ENCODE measurements around the gene HBG2. TPM values are rescaled to one million over a fixed set of nuclear protein-coding genes. Genes with fewer than 3 reads are reported as not detected.
"Not testable (repeated sequence)": the region's sequence is repeated elsewhere in the genome, so short reads cannot be mapped to it uniquely, and the experiment has no call there.

Gene HBG2
- total RNA-seq, 2 experiments from 2014 or later = not detected

DNA sequence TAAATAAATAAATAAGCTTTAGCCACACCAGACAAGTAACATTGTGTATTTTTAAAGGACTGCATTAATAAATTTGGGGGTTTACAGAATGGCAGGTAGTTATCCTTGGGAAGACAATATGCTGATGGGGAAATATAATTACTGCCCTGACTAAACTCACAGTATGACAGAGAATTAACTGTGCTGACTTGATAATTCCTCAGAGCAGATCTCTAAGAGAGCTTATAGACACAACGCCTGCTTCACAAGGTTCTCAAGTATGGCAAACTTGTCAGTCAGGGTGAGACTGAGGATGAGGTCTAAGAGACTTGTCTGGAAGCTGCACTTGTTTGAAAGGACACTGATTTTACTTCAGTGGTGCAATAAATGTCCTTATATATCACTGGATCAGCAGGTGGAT is 43.9 kb upstream of the HBG2 start:
- no peaks in the 10 kb centered on the region for H3K4me1 Mint-ChIP-seq (ENCODE audit: low read depth)
- H3K27ac Mint-ChIP-seq = no peak overlapping the region
- no peaks in the 10 kb centered on the region for H3K27me3 Mint-ChIP-seq
- intact Hi-C loops (cut with micrococcal nuclease) = no loop called here
- ATAC-seq = no peak
- no peaks in the 10 kb centered on the region for H3K36me3 Mint-ChIP-seq (ENCODE audit: low read depth)
- no peaks in the 10 kb centered on the region for H3K9me3 Mint-ChIP-seq
- DNase-seq = no peak
- H3K4me3 Mint-ChIP-seq = no peak overlapping the region
- TF ChIP-seq, protein P1, sequence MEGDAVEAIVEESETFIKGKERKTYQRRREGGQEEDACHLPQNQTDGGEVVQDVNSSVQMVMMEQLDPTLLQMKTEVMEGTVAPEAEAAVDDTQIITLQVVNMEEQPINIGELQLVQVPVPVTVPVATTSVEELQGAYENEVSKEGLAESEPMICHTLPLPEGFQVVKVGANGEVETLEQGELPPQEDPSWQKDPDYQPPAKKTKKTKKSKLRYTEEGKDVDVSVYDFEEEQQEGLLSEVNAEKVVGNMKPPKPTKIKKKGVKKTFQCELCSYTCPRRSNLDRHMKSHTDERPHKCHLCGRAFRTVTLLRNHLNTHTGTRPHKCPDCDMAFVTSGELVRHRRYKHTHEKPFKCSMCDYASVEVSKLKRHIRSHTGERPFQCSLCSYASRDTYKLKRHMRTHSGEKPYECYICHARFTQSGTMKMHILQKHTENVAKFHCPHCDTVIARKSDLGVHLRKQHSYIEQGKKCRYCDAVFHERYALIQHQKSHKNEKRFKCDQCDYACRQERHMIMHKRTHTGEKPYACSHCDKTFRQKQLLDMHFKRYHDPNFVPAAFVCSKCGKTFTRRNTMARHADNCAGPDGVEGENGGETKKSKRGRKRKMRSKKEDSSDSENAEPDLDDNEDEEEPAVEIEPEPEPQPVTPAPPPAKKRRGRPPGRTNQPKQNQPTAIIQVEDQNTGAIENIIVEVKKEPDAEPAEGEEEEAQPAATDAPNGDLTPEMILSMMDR (IDR thresholded peaks at IDR 0.05) = no peak
- POLR2A ChIA-PET = no interaction called here
- CTCF ChIA-PET = no interaction called here

DNA sequence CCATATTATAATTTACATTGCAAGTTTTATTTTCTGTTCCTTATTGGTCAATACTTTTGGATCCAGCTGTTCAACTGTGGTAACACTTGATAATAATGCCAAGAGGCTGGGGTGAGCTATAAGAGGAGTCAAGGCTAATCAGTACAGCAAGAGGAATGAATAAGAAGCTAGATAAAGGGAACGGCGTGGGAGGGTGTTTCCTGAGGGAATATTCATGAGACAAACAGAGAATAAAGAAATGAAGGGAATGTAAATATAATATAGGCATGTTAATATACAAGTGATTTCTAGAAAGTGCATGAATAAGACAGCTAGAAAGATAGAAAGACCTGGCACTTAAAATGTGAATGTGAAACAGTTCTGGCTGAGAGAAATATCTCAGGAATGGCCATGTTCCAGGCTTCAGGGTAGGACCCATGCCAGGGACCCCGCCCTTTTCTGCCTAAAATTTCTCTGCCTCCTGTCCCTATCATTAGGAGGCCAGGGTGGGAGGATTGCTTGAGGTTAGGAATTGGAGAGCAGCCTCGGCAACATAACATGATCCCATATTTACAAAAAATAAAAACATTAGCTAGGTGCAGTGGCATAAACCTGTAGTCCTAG is 43.2 kb upstream of the HBG2 start:
- ATAC-seq = no peak
- no peak for DNase-seq
- Mint-ChIP-seq H3K4me1 (ENCODE audit: low read depth) (no peaks in the 10 kb centered on the region), H3K27ac (no peak overlapping the region), H3K27me3 (no peaks in the 10 kb centered on the region), H3K9me3 (no peaks in the 10 kb centered on the region), H3K4me3 (no peak overlapping the region), H3K36me3 (ENCODE audit: low read depth) (no peaks in the 10 kb centered on the region)
- POLR2A ChIA-PET = no interaction called here
- intact Hi-C loops (cut with micrococcal nuclease) = no loop called here
- CTCF ChIA-PET = no interaction called here
- TF ChIP-seq, protein P1 (IDR thresholded peaks at IDR 0.05) = no peak

DNA sequence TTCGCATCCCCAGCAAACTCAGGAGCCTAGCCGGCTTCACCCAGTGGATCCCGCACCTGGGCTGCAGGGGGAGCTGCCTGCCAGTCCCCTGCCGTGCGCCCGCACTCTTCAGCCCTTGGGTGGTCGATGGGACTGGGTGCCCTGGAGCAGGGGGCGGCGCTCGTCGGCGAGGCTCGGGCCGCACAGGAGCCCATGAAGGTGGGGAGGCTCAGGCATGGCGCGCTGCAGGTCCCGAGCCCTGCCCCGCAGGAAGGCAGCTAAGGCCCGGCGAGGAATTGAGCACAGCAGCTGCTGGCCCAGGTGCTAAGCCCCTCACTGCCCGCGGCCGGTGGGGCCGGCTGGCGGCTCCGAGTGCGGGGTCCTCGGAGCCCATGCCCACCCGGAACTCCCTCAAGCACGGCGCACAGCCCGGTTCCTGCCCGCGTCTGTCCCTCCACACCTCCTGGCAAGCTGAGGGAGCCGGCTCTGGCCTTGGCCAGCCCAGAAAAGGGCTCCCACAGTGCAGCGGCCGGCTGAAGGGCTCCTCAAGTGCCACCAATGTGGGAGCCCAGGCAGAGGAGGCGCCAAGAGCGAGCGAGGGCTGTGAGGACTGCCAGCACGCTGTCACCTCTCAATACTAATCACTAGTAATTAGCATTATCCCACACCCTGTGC is 39.9 kb upstream of the HBG2 start:
- H3K27me3 Mint-ChIP-seq; CTCF ChIA-PET; ATAC-seq; POLR2A ChIA-PET; intact Hi-C loops (cut with micrococcal nuclease); DNase-seq; H3K27ac Mint-ChIP-seq; H3K9me3 Mint-ChIP-seq; H3K4me1 Mint-ChIP-seq (ENCODE audit: low read depth); H3K36me3 Mint-ChIP-seq (ENCODE audit: low read depth); H3K4me3 Mint-ChIP-seq: not testable (repeated sequence)

DNA sequence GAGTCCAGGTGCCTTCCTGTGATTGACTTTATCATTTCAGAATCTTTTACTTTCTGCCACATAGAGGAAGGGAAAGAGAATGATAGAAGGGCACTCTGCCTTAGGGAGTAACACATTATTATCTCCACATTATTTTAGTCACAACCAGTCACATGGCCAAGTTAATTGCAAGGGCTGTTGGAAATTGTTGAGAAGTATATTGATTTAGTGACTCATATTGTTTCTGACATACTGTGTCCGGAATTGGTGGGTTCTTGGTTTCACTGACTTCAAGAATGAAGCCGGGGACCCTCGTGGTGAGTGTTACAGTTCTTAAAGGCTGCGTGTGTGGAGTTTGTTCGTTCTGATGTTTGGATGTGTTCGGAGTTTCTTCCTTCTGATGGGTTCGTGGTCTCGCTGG is 38.4 kb upstream of the HBG2 start:
- DNase-seq = no peak
- H3K27me3 Mint-ChIP-seq = peaks cover 1% of the 10 kb centered on the region
- ATAC-seq = no peak
- no peak overlapping the region for H3K4me3 Mint-ChIP-seq
- TF ChIP-seq, protein P1 (IDR thresholded peaks at IDR 0.05) = no peak
- H3K36me3 Mint-ChIP-seq (ENCODE audit: low read depth) = no peaks in the 10 kb centered on the region
- H3K9me3 Mint-ChIP-seq = no peaks in the 10 kb centered on the region
- ChIA-PET CTCF (no interaction called here), POLR2A (no interaction called here)
- no peaks in the 10 kb centered on the region for H3K4me1 Mint-ChIP-seq (ENCODE audit: low read depth)
- H3K27ac Mint-ChIP-seq = no peak overlapping the region
- intact Hi-C loops (cut with micrococcal nuclease) = no loop called here

DNA sequence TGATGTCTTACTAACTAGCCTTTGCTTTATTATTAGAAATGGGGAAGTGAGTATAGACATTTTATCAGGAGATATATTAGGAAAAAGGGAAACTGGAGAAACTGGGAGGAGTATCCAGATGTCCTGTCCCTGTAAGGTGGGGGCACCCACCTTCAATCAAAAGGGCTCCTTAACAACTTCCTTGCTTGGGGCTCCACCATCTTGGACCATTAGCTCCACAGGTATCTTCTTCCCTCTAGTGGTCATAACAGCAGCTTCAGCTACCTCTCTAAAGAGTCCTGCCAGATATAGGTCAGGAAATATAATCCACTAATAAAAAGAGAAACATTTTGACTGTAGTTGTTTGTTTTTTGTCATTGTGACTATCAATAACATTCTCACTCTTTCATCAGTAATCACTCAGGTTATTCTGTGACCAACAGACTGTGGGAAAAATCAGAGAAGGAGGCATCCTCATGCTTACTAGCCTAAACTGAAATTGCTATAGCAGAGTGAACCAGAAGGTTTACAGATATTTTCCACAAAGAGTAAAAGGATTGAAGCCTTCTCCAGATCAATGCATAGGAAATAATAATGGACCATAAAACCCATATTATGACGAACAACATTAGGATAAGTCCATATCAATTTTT is 36.7 kb upstream of the HBG2 start:
- Mint-ChIP-seq H3K27me3 (peaks cover 1% of the 10 kb centered on the region), H3K4me1 (ENCODE audit: low read depth) (no peaks in the 10 kb centered on the region), H3K9me3 (no peaks in the 10 kb centered on the region), H3K36me3 (ENCODE audit: low read depth) (no peaks in the 10 kb centered on the region), H3K27ac (no peak overlapping the region), H3K4me3 (no peak overlapping the region)
- intact Hi-C loops (cut with micrococcal nuclease) = no loop called here
- CTCF ChIA-PET = interaction anchor here (1.2 to 2.8 kb wide), 3 partner anchors 11 to 655 kb away, joined by 3 to 9 read pairs (median 3); partner anchors contain the start of gene OR51D1
- peak; percentile 42 for ATAC-seq
- TF ChIP-seq, protein P1 (IDR thresholded peaks at IDR 0.05) = peak; percentile 45
- POLR2A ChIA-PET = no interaction called here
- DNase-seq = no peak

Data from activated CD8-positive, alpha-beta T cell treated with anti-CD3 and anti-CD28 coated beads for 36 hours (primary cell).